Adrenal gland (tissue), 12 donors: Measurements from ENCODE around the gene TEX14. TPM values are rescaled to one million over a fixed set of nuclear protein-coding genes. Genes with fewer than 3 reads are reported as not detected.

ENCODE experiments used
- DNase-seq, 7 donors: peaks; one replicate each; pipeline ENCODE4 v3.0.0-alpha.2; 2019 to 2020
- H3K27ac ChIP-seq, 5 donors: fragments of 200-600 bp; sonication (generic) in 4 of 5; 1 replicate in 3 of 5; 2 replicates in 2 of 5; pipeline versions ENCODE4 v1.5.1 to v1.8.0; 2016 to 2020; ENCODE audit warnings: mild to moderate bottlenecking in 1 of 5
- H3K27me3 ChIP-seq: fragments of 200-600 bp; 2 replicates; pipeline ENCODE4 v1.8.0; 2021
- H3K36me3 ChIP-seq, 2 donors: fragments of 200-600 bp; replicated peaks in 1 of 2; 1 replicate in 1 of 2; 2 replicates in 1 of 2; pipeline versions ENCODE4 v1.5.1 to v1.8.0; 2018 to 2022
- H3K4me1 ChIP-seq, 2 donors: fragments of 200-600 bp; replicated peaks in 1 of 2; 1 replicate in 1 of 2; 2 replicates in 1 of 2; pipeline versions ENCODE4 v1.5.1 to v1.8.0; 2018 to 2021
- H3K4me3 ChIP-seq, 4 donors: fragments of 200-600 bp; sonication (generic) in 3 of 4; one replicate each; pipeline ENCODE4 v1.5.1; 2016 to 2018
- H3K9me3 ChIP-seq, 3 donors: fragments of 200-600 bp; sonication (generic) in 1 of 3; replicated peaks in 1 of 3; 1 replicate in 2 of 3; 2 replicates in 1 of 3; pipeline versions ENCODE4 v1.5.1 to v1.8.0; 2016 to 2021
- CTCF ChIP-seq, 6 experiments: fragments of 450-650 bp in 4 of 6; fragments of 200-600 bp in 2 of 6; sonication (generic) in 1 of 6; IDR thresholded peaks; 1 replicate in 5 of 6; 2 replicates in 1 of 6; pipeline versions ENCODE4 v1.5.1 to v1.8.0; 2016 to 2021; ENCODE audit warnings: antibody characterized with exemption in 6 of 6, mild to moderate bottlenecking in 2 of 6, moderate library complexity in 1 of 6
- POLR2A ChIP-seq, 2 donors: fragments of 450-650 bp; IDR thresholded peaks; one replicate each; pipeline ENCODE4 v1.6.1; 2017; ENCODE audit warnings: antibody characterized with exemption in 2 of 2, mild to moderate bottlenecking in 2 of 2, moderate library complexity in 1 of 2
- WGBS, 4 donors: extraction: QIAGEN DNeasy Blood & Tissue Kit in 2 of 4; methylation state at CpG; one replicate each; pipeline versions ENCODE4 v1.1.5 to v1.1.7; 2013 to 2017; 5-methylcytosine and 5-hydroxymethylcytosine counted together
- intact Hi-C, 2 donors: fragments of 100-400 bp; cut with DNase I; formaldehyde crosslinking; loops; one replicate each; pipeline versions ENCODE4 v1.14.1 to v1.15.0; 2022 to 2023
- polyA plus RNA-seq, 3 donors: library from polyadenylated mRNA; stranded (reverse); fragments of 200-250 nt in 2 of 3; fragments of 350-450 nt in 1 of 3; fragmentation: Illumina TruSeq in 1 of 3; extraction: RNeasy Lipid Tissue Mini Kit (QIAGEN cat#74804) in 1 of 3; gene quantifications; one replicate each; pipeline ENCODE4 v1.2.3, GENCODE V29; 2013 to 2014
- total RNA-seq, 9 donors: library from RNA; depleted of rRNA in 4 of 9; stranded (reverse); fragments of >200 nt in 4 of 9; fragments of 120-200 nt in 1 of 9; fragmentation: NEBNext Ultra II Directional in 1 of 9; extraction: Animal tissue kit (Norgen Biotek cat#: 25700) in 1 of 9; gene quantifications; one replicate each; pipeline versions ENCODE4 v1.1.0 to v1.2.4, GENCODE V29; 2013 to 2023
- donor health status: healthy with polysubstance abuse.
- donor health status: Bipolar disorder and iron deficiency.
- donor health status: DM: yes; HTN: yes; CAD: no.
- donor health status: DM: no; HTN: no; CAD: no.
- donor health status: DM: no; HTN: no; CAD: no.
- donor health status: DM: yes; HTN: yes; CAD: no.

Gene TEX14
- total and polyA plus RNA-seq, 12 donors = 0.10 to 0.97 (median 0.30) TPM; not detected in 1

DNA sequence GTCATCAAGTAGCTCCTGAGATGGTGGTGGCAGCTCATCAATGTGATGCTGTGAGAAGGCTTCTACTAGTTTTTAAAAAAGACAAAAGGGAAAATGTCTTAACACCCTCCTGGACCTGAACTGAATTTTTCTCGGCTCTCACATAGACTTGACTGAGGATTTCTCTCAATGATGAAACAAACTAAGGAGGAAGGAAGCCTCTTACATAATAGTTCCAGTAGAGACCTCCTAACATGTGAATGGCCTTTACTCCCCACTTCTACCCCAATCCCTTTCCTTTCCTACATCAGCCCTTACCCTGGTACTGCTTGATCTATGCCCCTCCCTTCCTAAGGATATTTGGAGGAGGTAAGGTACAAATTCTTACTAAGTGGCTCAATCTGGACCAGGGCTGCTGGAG, 122.6 kb downstream of the TEX14 start:
- WGBS, 4 donors = 76 to 85% (median 81%) methylated on average over 1 of the region's 1 CpG

GRCh38 chr17:58568044-58568799, 123.6 kb downstream of the TEX14 start:
- intact Hi-C loops = no loop called here
- no peaks in the 10 kb centered on the region for H3K27me3 ChIP-seq
- TF ChIP-seq POLR2A (IDR thresholded peaks at IDR 0.05) = no peak
- TF ChIP-seq CTCF (IDR thresholded peaks at IDR 0.05) = no peak
- H3K9me3 ChIP-seq = no peaks in the 10 kb centered on the region
- WGBS, 4 donors = 92 to 100% (median 99%) methylated on average over 1 of the region's 1 CpG
- no peaks in the 10 kb centered on the region for H3K36me3 ChIP-seq
- H3K4me3 ChIP-seq = no peak overlapping the region
- no peak overlapping the region for H3K27ac ChIP-seq
- DNase-seq = no peak
- no peaks in the 10 kb centered on the region for H3K4me1 ChIP-seq

More for the DNA sequence above, 122.6 kb downstream of the TEX14 start:
- no peak overlapping the region for H3K4me3 ChIP-seq
- no peaks in the 10 kb centered on the region for H3K4me1 ChIP-seq
- H3K36me3 ChIP-seq = no peaks in the 10 kb centered on the region
- DNase-seq = no peak
- H3K27ac ChIP-seq = no peak overlapping the region
- no peaks in the 10 kb centered on the region for H3K9me3 ChIP-seq
- no peak for TF ChIP-seq CTCF (IDR thresholded peaks at IDR 0.05)
- TF ChIP-seq POLR2A (IDR thresholded peaks at IDR 0.05) = no peak
- intact Hi-C loops = no loop called here
- H3K27me3 ChIP-seq = no peaks in the 10 kb centered on the region

GRCh38 chr17:58565389-58566311, 126.2 kb downstream of the TEX14 start:
- 62 to 76% (median 72%) methylated on average over 8 of the region's 8 CpGs for WGBS, 4 donors
- intact Hi-C loops = no loop called here
- no peaks in the 10 kb centered on the region for H3K36me3 ChIP-seq
- no peaks in the 10 kb centered on the region for H3K27me3 ChIP-seq
- H3K4me3 ChIP-seq = no peak overlapping the region
- no peak for DNase-seq
- no peaks in the 10 kb centered on the region for H3K4me1 ChIP-seq
- no peak for TF ChIP-seq POLR2A (IDR thresholded peaks at IDR 0.05)
- no peak for TF ChIP-seq CTCF (IDR thresholded peaks at IDR 0.05)
- H3K9me3 ChIP-seq = no peaks in the 10 kb centered on the region
- no peak overlapping the region for H3K27ac ChIP-seq

GRCh38 chr17:58564971-58565370, 126.9 kb downstream of the TEX14 start:
- Histone ChIP-seq H3K4me3 (no peak overlapping the region), H3K27ac (no peak overlapping the region), H3K4me1 (no peaks in the 10 kb centered on the region), H3K27me3 (no peaks in the 10 kb centered on the region), H3K36me3 (no peaks in the 10 kb centered on the region), H3K9me3 (no peaks in the 10 kb centered on the region)
- 65 to 80% (median 72%) methylated on average over 1 of the region's 1 CpG for WGBS, 4 donors
- intact Hi-C loops = no loop called here
- TF ChIP-seq CTCF (IDR thresholded peaks at IDR 0.05) (no peak), POLR2A (IDR thresholded peaks at IDR 0.05) (no peak)
- no peak for DNase-seq
